A673 (cell line): ENCODE data around the gene FBXL13. TPM values are rescaled to one million over a fixed set of nuclear protein-coding genes. Genes with fewer than 3 reads are reported as not detected.
"Not testable (repeated sequence)": the region's sequence is repeated elsewhere in the genome, so short reads cannot be mapped to it uniquely, and the experiment has no call there.

ENCODE experiments used
- BruUV-seq: library from RNA; stranded (reverse); fragments of 400-500 nt; replicated peaks from 2 replicates; lab custom pipeline; 2021; lab: Mats Ljungman, UMichigan
- CTCF ChIA-PET: fragments of 300-600 bp; sonication (Branson Sonifier 250); formaldehyde crosslinking; loops from one replicate; lab custom pipeline; 2022; ENCODE audit warnings: antibody characterized with exemption; lab: Charles Lee
- POLR2A ChIA-PET: fragments of 300-600 bp; sonication (Branson Sonifier 250); formaldehyde crosslinking; loops from one replicate; lab custom pipeline; 2022; ENCODE audit warnings: antibody characterized with exemption; ENCODE audit not compliant: low non-redundant PET; lab: Charles Lee
- DNase-seq: peaks from one replicate; pipeline ENCODE4 v3.0.0-alpha.2; 2015; ENCODE audit warnings: low spot score
- H3K27ac ChIP-seq: fragments of 200-600 bp; sonication (generic); 2 replicates; pipeline ENCODE4 v1.5.1; 2016; ENCODE audit warnings: mixed run types, low read depth, mild to moderate bottlenecking, mixed read lengths, antibody characterized with exemption, low read length; ENCODE audit not compliant: poor library complexity, severe bottlenecking
- H3K27me3 ChIP-seq: fragments of 200-600 bp; sonication (generic); replicated peaks from 2 replicates; pipeline ENCODE4 v1.6.1; 2017; ENCODE audit warnings: mixed run types, low read depth, mild to moderate bottlenecking, mixed read lengths, antibody characterized with exemption, low read length; ENCODE audit not compliant: insufficient read depth, poor library complexity
- H3K36me3 ChIP-seq: fragments of 200-600 bp; sonication (generic); 2 replicates; pipeline ENCODE4 v1.6.1; 2016; ENCODE audit warnings: mixed run types, mild to moderate bottlenecking, mixed read lengths, antibody characterized with exemption, low read length; ENCODE audit not compliant: insufficient read depth, poor library complexity, severe bottlenecking
- H3K4me1 ChIP-seq: fragments of 200-600 bp; sonication (generic); 2 replicates; pipeline ENCODE4 v1.6.1; 2017; ENCODE audit warnings: mixed run types, mild to moderate bottlenecking, mixed read lengths, antibody characterized with exemption, low read length; ENCODE audit not compliant: insufficient read depth, poor library complexity, severe bottlenecking
- H3K4me3 ChIP-seq: fragments of 200-600 bp; sonication (generic); 2 replicates; pipeline ENCODE4 v1.5.1; 2016; ENCODE audit warnings: low read depth, mixed run types, mild to moderate bottlenecking, mixed read lengths, low read length; ENCODE audit not compliant: poor library complexity, severe bottlenecking
- H3K9me3 ChIP-seq: fragments of 200-600 bp; sonication (generic); 2 replicates; pipeline ENCODE4 v1.6.1; 2016; ENCODE audit warnings: mixed run types, low read depth, mild to moderate bottlenecking, mixed read lengths, antibody characterized with exemption, low read length; ENCODE audit not compliant: poor library complexity, severe bottlenecking
- CTCF ChIP-seq: fragments of 300-800, 200-600 bp; sonication (generic); conservative IDR thresholded peaks from 2 replicates; pipeline ENCODE4 v1.5.1; 2017; ENCODE audit warnings: low read depth, mild to moderate bottlenecking, antibody characterized with exemption, low read length, moderate library complexity, mixed read lengths
- EZH2 ChIP-seq: fragments of 200-600 bp; sonication (generic); IDR thresholded peaks from 2 replicates; pipeline ENCODE4 v1.6.1; 2017; ENCODE audit warnings: borderline replicate concordance, low read depth, mild to moderate bottlenecking, mixed read lengths, antibody characterized with exemption, low read length; ENCODE audit not compliant: poor library complexity, severe bottlenecking
- intact Hi-C: fragments of 100-400 bp; cut with micrococcal nuclease; formaldehyde crosslinking; loops from one replicate; pipeline ENCODE4 v1.10.0; 2022; ENCODE audit not compliant: unreplicated experiment
- total RNA-seq: library from RNA; stranded (reverse); gene quantifications from 2 replicates; pipeline ENCODE4 v1.2.3, GENCODE V29; 2021

FBXL13 gene
- total RNA-seq, 1 experiment from 2014 or later, result 0.37 TPM

- H3K9me3 ChIP-seq, DNase-seq, H3K4me1 ChIP-seq, H3K36me3 ChIP-seq, intact Hi-C loops, H3K4me3 ChIP-seq, H3K27ac ChIP-seq, BruUV-seq, POLR2A ChIA-PET, CTCF ChIA-PET, H3K27me3 ChIP-seq: not testable (repeated sequence)
Measured at GRCh38 chr7:103037823-103038739, 36.5 kb downstream of the FBXL13 start.

- Histone ChIP-seq H3K4me3 (no peak overlapping the region), H3K4me1 (no peaks in the 10 kb centered on the region), H3K9me3 (no peaks in the 10 kb centered on the region), H3K27ac (no peak overlapping the region), H3K27me3 (no peaks in the 10 kb centered on the region), H3K36me3 (no peaks in the 10 kb centered on the region)
- ChIA-PET CTCF (no interaction called here), POLR2A (no interaction called here)
- no peak for DNase-seq
- intact Hi-C loops, result no loop called here
- TF ChIP-seq EZH2 (no peak), CTCF (no peak)
- no TSS peak for BruUV-seq
Measured at GRCh38 chr7:103037476-103037822, 37.1 kb downstream of the FBXL13 start.

GRCh38 chr7:103034318-103034717 is 40.3 kb downstream of the FBXL13 start:
- BruUV-seq, H3K27ac ChIP-seq, H3K4me1 ChIP-seq, H3K36me3 ChIP-seq, H3K9me3 ChIP-seq, H3K27me3 ChIP-seq, H3K4me3 ChIP-seq, CTCF ChIA-PET, intact Hi-C loops, POLR2A ChIA-PET, DNase-seq: not testable (repeated sequence)

GRCh38 chr7:103031781-103032180 is 42.8 kb downstream of the FBXL13 start:
- intact Hi-C loops, result no loop called here
- POLR2A ChIA-PET, result no interaction called here
- Histone ChIP-seq H3K27me3 (no peaks in the 10 kb centered on the region), H3K36me3 (no peaks in the 10 kb centered on the region), H3K4me1 (no peaks in the 10 kb centered on the region), H3K4me3 (no peak overlapping the region), H3K9me3 (no peaks in the 10 kb centered on the region), H3K27ac (no peak overlapping the region)
- no TSS peak for BruUV-seq
- no peak for DNase-seq
- CTCF ChIA-PET, result no interaction called here
- TF ChIP-seq CTCF, result no peak
- TF ChIP-seq EZH2, result no peak
